Astrocyte (in vitro differentiated cells and primary cell): Measurements from ENCODE around the gene CDT1.

ENCODE experiments used
- CTCF ChIP-seq: IDR thresholded peaks from 2 replicates; pipeline ENCODE4 v1.5.1; 2011; ENCODE audit warnings: low read depth, mild to moderate bottlenecking, inconsistent platforms, low read length, moderate library complexity; ENCODE audit not compliant: insufficient read depth
- EZH2 ChIP-seq: IDR thresholded peaks from 2 replicates; pipeline ENCODE4 v1.6.1; 2012; ENCODE audit warnings: mild to moderate bottlenecking, low read length, inconsistent platforms; ENCODE audit not compliant: insufficient read depth

GRCh38 chr16:88773812-88774291 is 29.7 kb upstream of the CDT1 start:
- TF ChIP-seq CTCF: no peak
- no peak for TF ChIP-seq EZH2
